Smooth muscle cell (in vitro differentiated cells): Measurements from ENCODE around the gene PCGF5. TPM values are rescaled to one million over a fixed set of nuclear protein-coding genes. Genes with fewer than 3 reads are reported as not detected.

Experiments used
- DNase-seq: peaks from one replicate; lab custom pipeline; 2025; ENCODE audit not compliant: unreplicated experiment; lab: John Stamatoyannopoulos, UW
- H2AFZ ChIP-seq: fragments of 200-600 bp; sonication (generic); 2 replicates; pipeline ENCODE4 v1.6.0; 2016; ENCODE audit warnings: antibody characterized with exemption, low read depth, mild to moderate bottlenecking
- H3F3A ChIP-seq: fragments of 200-600 bp; sonication (generic); 2 replicates; pipeline ENCODE4 v1.6.0; 2017; ENCODE audit warnings: antibody characterized with exemption, low read depth
- H3K27ac ChIP-seq: fragments of 200-600 bp; sonication (generic); 2 replicates; pipeline ENCODE4 v1.5.1; 2016; ENCODE audit warnings: low read depth, mild to moderate bottlenecking
- H3K27me3 ChIP-seq: fragments of 200-600 bp; sonication (generic); 2 replicates; pipeline ENCODE4 v1.6.1; 2016; ENCODE audit warnings: low read depth, mild to moderate bottlenecking
- H3K36me3 ChIP-seq: fragments of 200-600 bp; sonication (generic); 2 replicates; pipeline ENCODE4 v1.5.1; 2016; ENCODE audit warnings: low read depth
- H3K4me1 ChIP-seq: fragments of 200-600 bp; sonication (generic); 2 replicates; pipeline ENCODE4 v1.5.1; 2016; ENCODE audit warnings: low read depth
- H3K4me2 ChIP-seq: fragments of 200-600 bp; sonication (generic); 2 replicates; pipeline ENCODE4 v1.6.0; 2016; ENCODE audit warnings: mild to moderate bottlenecking
- H3K4me3 ChIP-seq: fragments of 200-600 bp; sonication (generic); 2 replicates; pipeline ENCODE4 v1.5.1; 2016; ENCODE audit warnings: mild to moderate bottlenecking
- H3K79me2 ChIP-seq: fragments of 200-600 bp; sonication (generic); 2 replicates; pipeline ENCODE4 v1.6.0; 2016; ENCODE audit warnings: low read depth, mild to moderate bottlenecking
- H3K9ac ChIP-seq: fragments of 200-600 bp; sonication (generic); 2 replicates; pipeline ENCODE4 v1.6.0; 2016; ENCODE audit warnings: low read depth
- H3K9me3 ChIP-seq: fragments of 200-600 bp; sonication (generic); replicated peaks from 2 replicates; pipeline ENCODE4 v1.5.1; 2016; ENCODE audit warnings: low read depth
- H4K20me1 ChIP-seq: fragments of 200-600 bp; sonication (generic); 2 replicates; pipeline ENCODE4 v1.6.0; 2016; ENCODE audit warnings: low read depth
- CTCF ChIP-seq: fragments of 200-600 bp; sonication (generic); IDR thresholded peaks from 2 replicates; pipeline ENCODE4 v1.5.1; 2017; ENCODE audit warnings: borderline replicate concordance, mild to moderate bottlenecking, antibody characterized with exemption; ENCODE audit not compliant: insufficient read depth, poor library complexity, severe bottlenecking
- WGBS: methylation state at CpG from one replicate; pipeline ENCODE4 v1.1.7; 2016; ENCODE audit warnings: low lambda C conversion rate; 5-methylcytosine and 5-hydroxymethylcytosine counted together
- polyA plus RNA-seq: library from polyadenylated mRNA; unstranded; fragments of >200 nt; fragmentation: Nextera tagmentation; extraction: Ambion mirVana; gene quantifications from 2 replicates; pipeline ENCODE4 v1.2.1, GENCODE V29; 2016
- total RNA-seq: library from RNA; depleted of rRNA; stranded (reverse); fragments of >200 nt; gene quantifications from 2 replicates; pipeline ENCODE4 v1.2.3, GENCODE V29; 2014

PCGF5 gene
- total and polyA plus RNA-seq, 2 experiments from 2014 or later, result 10.4 to 13.9 TPM

DNA sequence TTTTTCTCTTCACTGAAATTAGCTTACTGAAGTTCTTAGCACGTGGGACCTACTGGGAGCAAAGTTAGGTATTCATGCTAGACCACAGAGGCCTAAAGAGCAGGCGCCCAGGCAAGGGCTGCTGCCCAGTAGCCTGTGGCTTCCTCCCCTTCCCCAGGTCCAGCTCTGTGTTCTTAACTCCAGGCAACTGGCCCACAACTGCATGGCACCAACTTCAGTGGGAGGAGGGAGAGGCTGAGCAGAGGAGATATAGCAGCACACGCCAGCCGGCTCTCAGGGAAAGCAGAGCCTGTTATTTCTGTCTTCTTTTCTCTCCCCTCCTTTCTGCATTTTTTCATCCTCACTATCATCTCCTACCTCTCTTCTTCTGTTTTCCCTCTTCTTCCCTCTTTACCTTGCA lies 67.4 kb downstream of the PCGF5 start:
- no peak for TF ChIP-seq CTCF
- 84% methylated on average over 4 of the region's 4 CpGs for WGBS
- Histone ChIP-seq H3K4me3 (no peak overlapping the region), H3K79me2 (no peaks in the 10 kb centered on the region), H3K4me2 (no peak overlapping the region), H3K9ac (no peak overlapping the region), H3K27me3 (no peaks in the 10 kb centered on the region), H4K20me1 (no peaks in the 10 kb centered on the region), H3K36me3 (no peaks in the 10 kb centered on the region), H2AFZ (no peak overlapping the region), H3K9me3 (no peaks in the 10 kb centered on the region), H3F3A (no peaks in the 10 kb centered on the region), H3K4me1 (peaks cover 6% of the 10 kb centered on the region), H3K27ac (no peak overlapping the region)
- no peak for DNase-seq

DNA sequence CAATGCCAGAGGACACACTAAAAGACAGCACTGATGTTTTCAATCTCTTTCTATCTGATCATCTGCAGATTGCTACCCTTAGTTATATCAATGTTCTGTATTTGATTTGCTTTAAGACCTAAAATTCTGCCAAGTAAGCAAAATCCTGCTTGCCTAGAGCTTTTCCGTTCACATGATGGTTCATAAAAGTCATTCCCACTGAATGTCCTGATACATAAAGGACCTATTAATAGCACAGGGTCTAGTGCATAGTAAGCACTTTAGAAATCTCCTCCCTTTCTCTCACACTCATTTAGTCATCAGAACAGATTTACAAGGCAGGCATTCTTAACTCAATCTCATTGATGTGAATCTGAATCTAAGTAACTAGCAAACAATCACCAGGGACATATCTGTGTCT lies 68.8 kb downstream of the PCGF5 start:
- Histone ChIP-seq H3F3A (no peaks in the 10 kb centered on the region), H2AFZ (no peak overlapping the region), H3K4me2 (peak overlapping the region; percentile 36), H3K9me3 (no peaks in the 10 kb centered on the region), H3K4me3 (no peak overlapping the region), H3K27ac (no peak overlapping the region), H3K79me2 (no peaks in the 10 kb centered on the region), H3K4me1 (peaks cover 3% of the 10 kb centered on the region), H3K36me3 (no peaks in the 10 kb centered on the region), H3K27me3 (no peaks in the 10 kb centered on the region), H4K20me1 (no peaks in the 10 kb centered on the region), H3K9ac (no peak overlapping the region)
- DNase-seq, result no peak
- WGBS, result 28% methylated on average over 1 of the region's 1 CpG
- no peak for TF ChIP-seq CTCF

DNA sequence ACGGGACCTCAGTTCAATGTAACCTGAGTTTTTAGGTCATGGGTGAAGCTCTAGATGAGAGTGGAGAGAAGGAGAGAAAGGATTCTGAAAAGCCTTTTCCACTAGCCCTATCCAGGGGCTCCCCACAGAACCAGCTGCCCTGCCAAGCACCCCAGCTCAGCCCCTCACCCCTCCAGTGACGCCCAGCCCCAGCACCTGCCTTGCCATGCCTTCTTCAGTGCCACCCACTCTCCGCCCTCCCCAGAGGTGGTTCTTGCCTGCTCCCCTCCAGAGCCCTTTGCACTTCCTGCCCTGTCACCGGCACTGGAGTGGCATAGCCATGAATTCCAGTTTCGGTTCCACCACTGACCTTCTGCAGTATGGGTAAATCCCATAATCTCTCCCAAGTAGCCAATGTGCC lies 70.1 kb downstream of the PCGF5 start:
- Histone ChIP-seq H3K9me3 (no peaks in the 10 kb centered on the region), H3F3A (no peaks in the 10 kb centered on the region), H3K27ac (no peak overlapping the region), H2AFZ (no peak overlapping the region), H3K4me3 (no peak overlapping the region), H3K36me3 (no peaks in the 10 kb centered on the region), H3K9ac (no peak overlapping the region), H3K4me2 (no peak overlapping the region), H3K79me2 (no peaks in the 10 kb centered on the region), H3K4me1 (peaks cover 6% of the 10 kb centered on the region), H4K20me1 (no peaks in the 10 kb centered on the region), H3K27me3 (no peaks in the 10 kb centered on the region)
- WGBS, result 81% methylated on average over 5 of the region's 5 CpGs
- no peak for TF ChIP-seq CTCF
- DNase-seq, result no peak

- Histone ChIP-seq H3K79me2 (no peaks in the 10 kb centered on the region), H3K4me1 (peaks cover 8% of the 10 kb centered on the region), H3K27me3 (no peaks in the 10 kb centered on the region), H3K4me2 (no peak overlapping the region), H3K36me3 (no peaks in the 10 kb centered on the region), H3F3A (no peaks in the 10 kb centered on the region), H3K27ac (no peak overlapping the region), H3K4me3 (no peak overlapping the region), H4K20me1 (no peaks in the 10 kb centered on the region), H3K9ac (no peak overlapping the region), H3K9me3 (no peaks in the 10 kb centered on the region), H2AFZ (no peak overlapping the region)
- no peak for DNase-seq
- TF ChIP-seq CTCF, result no peak
- WGBS, result 70% methylated on average over 3 of the region's 3 CpGs
Observed at GRCh38 chr10:91294134-91294906, 73.9 kb downstream of the PCGF5 start.
